HG03565 (cell line): Measurements from ENCODE around the gene ARL15.

Source experiments
- ATAC-seq: cut with Tn5 transposase; IDR thresholded peaks from one replicate; pipeline ENCODE4 v1.9.1; 2021; ENCODE audit warnings: mild to moderate bottlenecking, moderate library complexity; ENCODE audit not compliant: unreplicated experiment

ARL15 gene

GRCh38 chr5:53917095-53917494, 393.3 kb downstream of the ARL15 start:
- ATAC-seq = no peak

GRCh38 chr5:53915120-53915519, 395.3 kb downstream of the ARL15 start:
- ATAC-seq = no peak

GRCh38 chr5:53913941-53914340, 396.4 kb downstream of the ARL15 start:
- no peak for ATAC-seq

- ATAC-seq = no peak
These were observed 401.6 kb downstream of the ARL15 start for GRCh38 chr5:53908757-53909156.

GRCh38 chr5:53907827-53908226, 402.5 kb downstream of the ARL15 start:
- no peak for ATAC-seq

GRCh38 chr5:53906736-53907135, 403.6 kb downstream of the ARL15 start:
- ATAC-seq = no peak

- ATAC-seq = no peak
These were observed 408.0 kb downstream of the ARL15 start for GRCh38 chr5:53902296-53902907.

GRCh38 chr5:53900677-53901076, 409.7 kb downstream of the ARL15 start:
- ATAC-seq = no peak

- no peak for ATAC-seq
These were observed 415.2 kb downstream of the ARL15 start for GRCh38 chr5:53895091-53895683.

GRCh38 chr5:53893626-53894025, 416.7 kb downstream of the ARL15 start:
- ATAC-seq = no peak

GRCh38 chr5:53892224-53892623, 418.1 kb downstream of the ARL15 start:
- no peak for ATAC-seq

- no peak for ATAC-seq
These were observed 419.2 kb downstream of the ARL15 start for GRCh38 chr5:53891159-53891558.

- ATAC-seq = no peak
These were observed 419.9 kb downstream of the ARL15 start for GRCh38 chr5:53890490-53890889.

GRCh38 chr5:53884844-53885243, 425.5 kb downstream of the ARL15 start:
- ATAC-seq = no peak

GRCh38 chr5:53884417-53884816, 426.0 kb downstream of the ARL15 start:
- no peak for ATAC-seq

- ATAC-seq = no peak
These were observed 427.7 kb downstream of the ARL15 start for GRCh38 chr5:53882676-53883031.

GRCh38 chr5:53882006-53882675, 428.2 kb downstream of the ARL15 start:
- ATAC-seq = no peak

GRCh38 chr5:53879708-53880323, 430.6 kb downstream of the ARL15 start:
- no peak for ATAC-seq

GRCh38 chr5:53878015-53878414, 432.4 kb downstream of the ARL15 start:
- ATAC-seq = no peak

- no peak for ATAC-seq
These were observed 433.1 kb downstream of the ARL15 start for GRCh38 chr5:53877243-53877642.

GRCh38 chr5:53874409-53874808, 436.0 kb downstream of the ARL15 start:
- ATAC-seq = no peak

GRCh38 chr5:53873235-53873634, 437.1 kb downstream of the ARL15 start:
- ATAC-seq = no peak
